ENCODE results near the gene TMEM218. TPM values are rescaled to one million over a fixed set of nuclear protein-coding genes. Genes with fewer than 3 reads are reported as not detected.
"Not testable (repeated sequence)": the region's sequence is repeated elsewhere in the genome, so short reads cannot be mapped to it uniquely, and the experiment has no call there.

The TMEM218 gene
- total and polyA plus RNA-seq, 2 donors (not counting 1 experiment from before 2014, with no cell fraction given) = 31.9 to 34.8 TPM

DNA sequence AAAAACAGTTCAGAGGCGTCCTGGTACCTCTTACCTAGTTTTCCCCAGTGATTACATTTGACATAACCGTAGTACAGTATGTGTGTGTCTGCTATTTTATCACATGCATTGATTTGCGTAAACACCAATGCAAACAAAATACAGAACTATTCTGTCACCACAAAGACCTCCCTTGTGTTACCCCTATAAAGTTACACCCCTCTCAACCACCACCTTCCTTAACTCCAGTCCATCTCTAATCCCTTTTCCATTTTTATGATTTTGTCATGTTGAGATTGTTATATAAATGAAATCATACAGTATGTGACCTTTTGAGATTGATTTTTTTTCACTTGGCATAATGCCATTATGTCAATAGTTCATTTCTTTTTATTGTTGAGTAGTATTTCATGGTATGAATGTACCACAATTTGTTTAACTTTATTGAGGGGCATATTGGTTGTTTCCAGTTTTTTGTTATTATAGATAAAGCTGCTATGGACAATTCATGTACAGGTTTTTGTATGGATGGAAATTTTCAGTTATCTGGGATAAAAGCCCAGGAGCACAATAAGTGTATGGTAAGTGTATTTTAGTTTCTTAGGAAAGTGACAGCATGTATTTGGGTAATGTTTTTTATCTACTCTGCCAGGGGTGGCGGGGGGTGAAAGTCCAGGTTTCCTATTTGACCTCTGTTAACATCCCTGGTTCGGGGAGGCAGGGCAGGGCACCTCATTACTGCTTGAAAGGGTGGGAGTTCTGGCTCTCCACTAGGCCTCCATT lies 54.3 kb downstream of the TMEM218 start:
- Histone ChIP-seq H3K36me3 (ENCODE audit: control insufficient read depth, insufficient read depth, low read length) (no peaks in the 10 kb centered on the region), H3K79me2 (ENCODE audit: control insufficient read depth, insufficient read depth, low read length) (no peaks in the 10 kb centered on the region), H4K20me1 (ENCODE audit: control insufficient read depth, extremely low read depth, insufficient read depth, low read length) (no peaks in the 10 kb centered on the region), H3K9ac (ENCODE audit: insufficient read depth, low read length) (no peak overlapping the region), H3K9me3 (ENCODE audit: control insufficient read depth, insufficient read depth, low read depth, low read length) (no peaks in the 10 kb centered on the region), H3K4me3 (replicated peaks in 1 of 4; ENCODE audit: control extremely low read depth in 1 of 4, insufficient read depth in 1 of 4, low read depth in 3 of 4, low read length in 4 of 4) (no peak overlapping the region), H3K27ac (ENCODE audit: insufficient read depth, low read length) (no peak overlapping the region), H3K4me2 (ENCODE audit: extremely low read depth, insufficient read depth, low read length) (no peak overlapping the region), H3K27me3 (ENCODE audit: control insufficient read depth, insufficient read depth, low read length) (no peaks in the 10 kb centered on the region), H3K4me1 (ENCODE audit: control insufficient read depth, extremely low read depth, insufficient read depth, low read length) (no peaks in the 10 kb centered on the region), H2AFZ (ENCODE audit: low read length) (no peak overlapping the region)
- DNase-seq (ENCODE audit: low read depth in 2 of 2) = no peak
- no peak for TF ChIP-seq EZH2 (IDR thresholded peaks at IDR 0.05; ENCODE audit: low read length, missing control alignments)
- TF ChIP-seq, protein P1, sequence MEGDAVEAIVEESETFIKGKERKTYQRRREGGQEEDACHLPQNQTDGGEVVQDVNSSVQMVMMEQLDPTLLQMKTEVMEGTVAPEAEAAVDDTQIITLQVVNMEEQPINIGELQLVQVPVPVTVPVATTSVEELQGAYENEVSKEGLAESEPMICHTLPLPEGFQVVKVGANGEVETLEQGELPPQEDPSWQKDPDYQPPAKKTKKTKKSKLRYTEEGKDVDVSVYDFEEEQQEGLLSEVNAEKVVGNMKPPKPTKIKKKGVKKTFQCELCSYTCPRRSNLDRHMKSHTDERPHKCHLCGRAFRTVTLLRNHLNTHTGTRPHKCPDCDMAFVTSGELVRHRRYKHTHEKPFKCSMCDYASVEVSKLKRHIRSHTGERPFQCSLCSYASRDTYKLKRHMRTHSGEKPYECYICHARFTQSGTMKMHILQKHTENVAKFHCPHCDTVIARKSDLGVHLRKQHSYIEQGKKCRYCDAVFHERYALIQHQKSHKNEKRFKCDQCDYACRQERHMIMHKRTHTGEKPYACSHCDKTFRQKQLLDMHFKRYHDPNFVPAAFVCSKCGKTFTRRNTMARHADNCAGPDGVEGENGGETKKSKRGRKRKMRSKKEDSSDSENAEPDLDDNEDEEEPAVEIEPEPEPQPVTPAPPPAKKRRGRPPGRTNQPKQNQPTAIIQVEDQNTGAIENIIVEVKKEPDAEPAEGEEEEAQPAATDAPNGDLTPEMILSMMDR (conservative IDR thresholded peaks at IDR 0.05 in 1 of 2, IDR thresholded peaks at IDR 0.05 in 1 of 2; ENCODE audit: low read depth in 1 of 2, low read length in 2 of 2) = no peak

GRCh38 chr11:125056111-125056510 lies 55.3 kb downstream of the TMEM218 start:
- H3K27me3 ChIP-seq (ENCODE audit: control insufficient read depth, insufficient read depth, low read length); H3K9me3 ChIP-seq (ENCODE audit: control insufficient read depth, insufficient read depth, low read depth, low read length); DNase-seq (ENCODE audit: low read depth in 2 of 2); H3K9ac ChIP-seq (ENCODE audit: insufficient read depth, low read length); H4K20me1 ChIP-seq (ENCODE audit: control insufficient read depth, extremely low read depth, insufficient read depth, low read length); H3K36me3 ChIP-seq (ENCODE audit: control insufficient read depth, insufficient read depth, low read length); H3K4me2 ChIP-seq (ENCODE audit: extremely low read depth, insufficient read depth, low read length); H3K27ac ChIP-seq (ENCODE audit: insufficient read depth, low read length); H3K4me3 ChIP-seq (replicated peaks in 1 of 4; ENCODE audit: control extremely low read depth in 1 of 4, insufficient read depth in 1 of 4, low read depth in 3 of 4, low read length in 4 of 4); H2AFZ ChIP-seq (ENCODE audit: low read length); H3K4me1 ChIP-seq (ENCODE audit: control insufficient read depth, extremely low read depth, insufficient read depth, low read length); H3K79me2 ChIP-seq (ENCODE audit: control insufficient read depth, insufficient read depth, low read length): not testable (repeated sequence)

DNA sequence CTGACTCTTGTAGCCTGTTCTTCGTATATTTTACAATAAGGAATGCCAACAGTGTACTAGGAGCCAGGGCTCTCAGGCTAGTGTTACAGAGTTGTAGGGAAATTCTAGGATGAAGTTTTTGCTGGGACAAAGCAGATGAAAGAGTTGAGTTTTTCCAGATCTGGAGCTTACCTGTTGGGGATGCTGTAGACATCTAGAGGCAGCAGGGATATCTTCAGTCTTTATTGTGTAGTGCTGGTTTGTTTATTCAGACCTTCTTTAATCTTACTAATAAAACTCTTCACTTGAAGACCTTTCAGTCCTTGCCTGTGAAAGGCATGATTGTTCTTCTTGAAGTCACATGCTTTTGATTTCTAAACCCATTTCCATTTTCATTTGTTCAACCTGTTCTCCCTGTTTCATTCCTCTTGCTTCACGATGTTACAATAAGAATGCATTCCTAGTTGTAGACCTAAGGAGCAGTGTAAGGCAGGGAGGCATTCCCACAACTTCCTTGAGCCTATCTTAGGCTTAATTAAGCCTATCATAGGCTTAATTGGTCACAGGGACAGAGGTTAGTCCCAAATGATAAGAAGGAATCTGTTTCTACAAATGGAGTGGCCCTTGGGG lies 56.2 kb downstream of the TMEM218 start:
- no peak overlapping the region for H3K4me3 ChIP-seq (replicated peaks in 1 of 4; ENCODE audit: control extremely low read depth in 1 of 4, insufficient read depth in 1 of 4, low read depth in 3 of 4, low read length in 4 of 4)
- H3K36me3 ChIP-seq (ENCODE audit: control insufficient read depth, insufficient read depth, low read length) = no peaks in the 10 kb centered on the region
- H3K27ac ChIP-seq (ENCODE audit: insufficient read depth, low read length) = no peak overlapping the region
- TF ChIP-seq EZH2 (IDR thresholded peaks at IDR 0.05; ENCODE audit: low read length, missing control alignments) = no peak
- TF ChIP-seq, protein P1 (conservative IDR thresholded peaks at IDR 0.05 in 1 of 2, IDR thresholded peaks at IDR 0.05 in 1 of 2; ENCODE audit: low read depth in 1 of 2, low read length in 2 of 2) = no peak
- DNase-seq (ENCODE audit: low read depth in 2 of 2) = no peak
- H3K9ac ChIP-seq (ENCODE audit: insufficient read depth, low read length) = no peak overlapping the region
- no peaks in the 10 kb centered on the region for H4K20me1 ChIP-seq (ENCODE audit: control insufficient read depth, extremely low read depth, insufficient read depth, low read length)
- no peak overlapping the region for H3K4me2 ChIP-seq (ENCODE audit: extremely low read depth, insufficient read depth, low read length)
- H2AFZ ChIP-seq (ENCODE audit: low read length) = no peak overlapping the region
- no peaks in the 10 kb centered on the region for H3K27me3 ChIP-seq (ENCODE audit: control insufficient read depth, insufficient read depth, low read length)
- H3K4me1 ChIP-seq (ENCODE audit: control insufficient read depth, extremely low read depth, insufficient read depth, low read length) = no peaks in the 10 kb centered on the region
- H3K9me3 ChIP-seq (ENCODE audit: control insufficient read depth, insufficient read depth, low read depth, low read length) = no peaks in the 10 kb centered on the region
- no peaks in the 10 kb centered on the region for H3K79me2 ChIP-seq (ENCODE audit: control insufficient read depth, insufficient read depth, low read length)
